Type B pancreatic cell (in vitro differentiated cells): ENCODE measurements around the gene PKN2. TPM values are rescaled to one million over a fixed set of nuclear protein-coding genes. Genes with fewer than 3 reads are reported as not detected.
"Not testable (repeated sequence)": the region's sequence is repeated elsewhere in the genome, so short reads cannot be mapped to it uniquely, and the experiment has no call there.

ENCODE experiments used
- DNase-seq: peaks from one replicate; pipeline ENCODE4 v3.0.0; 2021; ENCODE audit warnings: mixed read lengths; ENCODE audit not compliant: unreplicated experiment; ENCODE audit errors: extremely low spot score
- H3K27ac Mint-ChIP-seq: 2 replicates; pipeline ENCODE4 v1.8.0; 2021; ENCODE audit warnings: mild to moderate bottlenecking, mixed read lengths
- H3K27me3 Mint-ChIP-seq: 2 replicates; pipeline ENCODE4 v1.8.0; 2021; ENCODE audit warnings: mixed read lengths
- H3K36me3 Mint-ChIP-seq: 2 replicates; pipeline ENCODE4 v1.8.0; 2021; ENCODE audit warnings: mixed read lengths
- H3K4me1 Mint-ChIP-seq: one replicate; pipeline ENCODE4 v1.8.0; 2021; ENCODE audit warnings: mixed read lengths; ENCODE audit not compliant: unreplicated experiment
- H3K4me3 Mint-ChIP-seq: 2 replicates; pipeline ENCODE4 v1.8.0; 2021; ENCODE audit warnings: mild to moderate bottlenecking, mixed read lengths
- H3K9me3 Mint-ChIP-seq: 2 replicates; pipeline ENCODE4 v1.8.0; 2021; ENCODE audit warnings: mixed read lengths
- total RNA-seq: library from RNA; stranded (reverse); gene quantifications from 2 replicates; pipeline ENCODE4 v1.2.1, GENCODE V29; 2021; ENCODE audit warnings: low replicate concordance
- TF ChIP-seq, protein P1 (sequence below): fragments of 200-600 bp; sonication (generic); conservative IDR thresholded peaks from 2 replicates; pipeline ENCODE4 v1.5.0; 2021; ENCODE audit warnings: antibody characterized with exemption, mild to moderate bottlenecking

The PKN2 gene
- total RNA-seq, 1 donor from 2014 or later: 56.0 TPM

DNA sequence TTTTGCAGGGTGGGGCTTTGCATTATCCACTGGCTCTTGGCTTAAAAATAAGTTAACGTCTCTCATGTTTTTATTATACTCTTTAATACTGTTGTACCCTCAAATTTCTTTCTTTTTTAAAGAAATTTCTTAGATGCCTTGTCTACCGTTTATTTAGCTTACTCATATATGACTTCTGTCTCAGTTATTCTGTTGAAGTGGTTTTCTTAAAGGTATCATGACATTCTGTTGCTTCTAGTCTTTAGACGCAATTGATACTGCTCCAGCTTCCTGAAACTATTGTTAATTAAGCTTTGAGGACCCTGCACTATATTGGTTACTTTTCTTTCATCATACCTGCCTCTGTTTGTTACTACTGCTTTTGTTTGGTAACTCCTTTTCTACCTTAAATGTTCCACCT lies 11.7 kb downstream of the PKN2 start:
- Mint-ChIP-seq H3K36me3 (peaks cover 38% of the 10 kb centered on the region), H3K4me3 (no peak overlapping the region), H3K9me3 (no peaks in the 10 kb centered on the region), H3K27ac (no peak overlapping the region), H3K4me1 (peaks cover 12% of the 10 kb centered on the region), H3K27me3 (no peaks in the 10 kb centered on the region)
- TF ChIP-seq, protein P1, sequence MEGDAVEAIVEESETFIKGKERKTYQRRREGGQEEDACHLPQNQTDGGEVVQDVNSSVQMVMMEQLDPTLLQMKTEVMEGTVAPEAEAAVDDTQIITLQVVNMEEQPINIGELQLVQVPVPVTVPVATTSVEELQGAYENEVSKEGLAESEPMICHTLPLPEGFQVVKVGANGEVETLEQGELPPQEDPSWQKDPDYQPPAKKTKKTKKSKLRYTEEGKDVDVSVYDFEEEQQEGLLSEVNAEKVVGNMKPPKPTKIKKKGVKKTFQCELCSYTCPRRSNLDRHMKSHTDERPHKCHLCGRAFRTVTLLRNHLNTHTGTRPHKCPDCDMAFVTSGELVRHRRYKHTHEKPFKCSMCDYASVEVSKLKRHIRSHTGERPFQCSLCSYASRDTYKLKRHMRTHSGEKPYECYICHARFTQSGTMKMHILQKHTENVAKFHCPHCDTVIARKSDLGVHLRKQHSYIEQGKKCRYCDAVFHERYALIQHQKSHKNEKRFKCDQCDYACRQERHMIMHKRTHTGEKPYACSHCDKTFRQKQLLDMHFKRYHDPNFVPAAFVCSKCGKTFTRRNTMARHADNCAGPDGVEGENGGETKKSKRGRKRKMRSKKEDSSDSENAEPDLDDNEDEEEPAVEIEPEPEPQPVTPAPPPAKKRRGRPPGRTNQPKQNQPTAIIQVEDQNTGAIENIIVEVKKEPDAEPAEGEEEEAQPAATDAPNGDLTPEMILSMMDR: no peak
- DNase-seq: no peak

DNA sequence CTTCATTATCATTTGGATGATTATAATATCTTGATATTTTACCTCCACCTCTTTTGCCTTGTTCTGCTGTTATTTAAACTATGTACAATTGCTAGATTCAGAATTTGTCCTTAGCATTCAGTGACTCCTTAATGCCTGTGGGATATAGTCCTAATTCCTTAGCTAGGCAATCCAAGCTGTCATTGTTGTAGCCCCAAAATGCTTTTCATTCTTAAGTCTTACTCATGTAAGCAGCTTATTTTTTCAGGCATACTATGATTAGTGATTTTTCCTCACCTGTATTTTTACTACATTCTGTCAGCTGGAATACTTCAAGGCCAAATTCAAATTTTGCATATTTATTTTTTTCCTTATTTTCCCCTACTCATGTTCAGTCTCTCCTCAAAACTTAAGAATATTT lies 13.4 kb downstream of the PKN2 start:
- peaks cover 31% of the 10 kb centered on the region for H3K36me3 Mint-ChIP-seq
- TF ChIP-seq, protein P1: no peak
- H3K27ac Mint-ChIP-seq: no peak overlapping the region
- H3K4me3 Mint-ChIP-seq: no peak overlapping the region
- no peaks in the 10 kb centered on the region for H3K27me3 Mint-ChIP-seq
- H3K4me1 Mint-ChIP-seq: peaks cover 12% of the 10 kb centered on the region
- no peaks in the 10 kb centered on the region for H3K9me3 Mint-ChIP-seq
- DNase-seq: no peak

DNA sequence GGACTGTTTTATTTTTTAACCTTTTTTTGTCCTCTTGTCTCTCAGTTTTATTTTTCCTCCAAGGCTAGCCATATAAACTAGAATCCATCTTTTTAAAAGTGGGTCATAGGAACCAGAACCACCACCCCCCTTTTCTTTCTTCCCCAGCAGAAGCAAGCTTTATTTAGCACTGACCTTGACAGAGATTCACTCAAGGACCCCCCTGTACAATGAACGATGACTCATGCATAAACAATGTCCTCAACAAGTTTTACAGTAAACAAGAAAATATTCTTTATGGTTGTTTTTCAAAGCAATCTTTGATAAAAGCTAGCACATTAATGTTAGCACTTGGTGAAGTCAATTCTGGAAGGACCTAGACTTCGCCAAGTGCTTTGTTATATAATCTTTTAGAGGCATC lies 14.1 kb downstream of the PKN2 start:
- peaks cover 16% of the 10 kb centered on the region for H3K4me1 Mint-ChIP-seq
- no peak overlapping the region for H3K27ac Mint-ChIP-seq
- H3K36me3 Mint-ChIP-seq: peaks cover 29% of the 10 kb centered on the region
- H3K4me3 Mint-ChIP-seq: no peak overlapping the region
- DNase-seq: no peak
- no peaks in the 10 kb centered on the region for H3K27me3 Mint-ChIP-seq
- no peaks in the 10 kb centered on the region for H3K9me3 Mint-ChIP-seq
- TF ChIP-seq, protein P1: no peak

DNA sequence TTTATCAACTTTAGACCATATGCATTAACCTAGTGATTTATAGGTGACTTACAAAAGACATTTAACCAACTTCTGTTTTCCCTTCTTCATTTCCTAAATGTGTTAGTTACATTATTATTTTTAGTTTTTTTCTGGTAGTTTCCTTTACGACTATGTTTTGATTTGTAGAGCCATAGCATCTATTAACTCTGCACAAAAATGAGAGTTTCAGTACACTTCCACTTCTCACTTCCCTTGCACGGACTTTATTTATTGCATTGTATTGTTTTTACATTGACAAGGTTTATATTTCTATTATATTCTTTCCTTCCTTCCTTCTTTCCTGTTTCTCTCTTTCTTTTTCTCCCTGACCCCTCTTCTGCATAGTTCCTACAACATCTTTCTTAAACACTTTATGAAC lies 14.7 kb downstream of the PKN2 start:
- no peak for DNase-seq
- Mint-ChIP-seq H3K27me3 (no peaks in the 10 kb centered on the region), H3K27ac (no peak overlapping the region), H3K36me3 (peaks cover 28% of the 10 kb centered on the region), H3K4me1 (peaks cover 16% of the 10 kb centered on the region), H3K9me3 (no peaks in the 10 kb centered on the region), H3K4me3 (no peak overlapping the region)
- TF ChIP-seq, protein P1: no peak

- H3K4me3 Mint-ChIP-seq: no peak overlapping the region
- no peaks in the 10 kb centered on the region for H3K9me3 Mint-ChIP-seq
- no peak overlapping the region for H3K27ac Mint-ChIP-seq
- TF ChIP-seq, protein P1: no peak
- peaks cover 18% of the 10 kb centered on the region for H3K36me3 Mint-ChIP-seq
- no peak for DNase-seq
- peaks cover 13% of the 10 kb centered on the region for H3K4me1 Mint-ChIP-seq
- no peaks in the 10 kb centered on the region for H3K27me3 Mint-ChIP-seq
Measured at GRCh38 chr1:88700425-88701013, 16.4 kb downstream of the PKN2 start.

DNA sequence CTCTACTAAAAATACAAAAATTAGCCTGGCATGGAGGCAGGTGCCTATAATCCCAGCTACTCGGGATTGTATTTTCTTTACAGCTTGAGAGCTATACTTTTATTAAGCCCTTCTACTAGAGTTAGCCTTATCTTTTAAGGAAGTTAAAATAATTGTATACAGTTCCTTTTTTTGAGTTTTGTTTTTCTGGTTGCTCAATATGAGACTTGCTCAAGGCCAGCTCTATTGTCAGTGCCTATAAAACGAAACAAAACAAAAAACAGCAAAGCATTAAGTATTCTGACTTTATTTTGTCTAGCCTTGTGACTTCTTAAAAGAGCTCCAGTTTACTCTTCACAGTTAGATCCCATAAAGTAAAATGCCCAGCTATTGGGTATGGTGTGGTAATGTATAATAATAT lies 17.2 kb downstream of the PKN2 start:
- Mint-ChIP-seq H3K27me3 (no peaks in the 10 kb centered on the region), H3K4me1 (peaks cover 6% of the 10 kb centered on the region), H3K36me3 (peaks cover 15% of the 10 kb centered on the region), H3K4me3 (no peak overlapping the region), H3K27ac (no peak overlapping the region), H3K9me3 (no peaks in the 10 kb centered on the region)
- TF ChIP-seq, protein P1: no peak
- no peak for DNase-seq

- not testable (repeated sequence) for DNase-seq, H3K4me1 Mint-ChIP-seq, H3K9me3 Mint-ChIP-seq, H3K27ac Mint-ChIP-seq, H3K4me3 Mint-ChIP-seq, H3K27me3 Mint-ChIP-seq
- H3K36me3 Mint-ChIP-seq: peaks cover 14% of the 10 kb centered on the region
Measured at GRCh38 chr1:88701793-88702192, 17.7 kb downstream of the PKN2 start.
